Esophagus muscularis mucosa (tissue), 3 donors: ENCODE results near the gene DMWD.

Experiments
- CTCF ChIP-seq, 3 experiments: fragments of 200-600 bp in 2 of 3; fragments of 450-650 bp in 1 of 3; sonication (generic) in 2 of 3; IDR thresholded peaks; one replicate each; pipeline ENCODE4 v1.5.1; 2017 to 2019; ENCODE audit warnings: antibody characterized with exemption in 3 of 3, mild to moderate bottlenecking in 2 of 3, moderate library complexity in 1 of 3
- POLR2A ChIP-seq: fragments of 450-650 bp; IDR thresholded peaks from one replicate; pipeline ENCODE4 v1.6.1; 2017; ENCODE audit warnings: antibody characterized with exemption, moderate library complexity, mild to moderate bottlenecking, low read depth
- POLR2AphosphoS5 ChIP-seq, 2 donors: sonication (generic); formaldehyde crosslinking; IDR thresholded peaks; one replicate each; pipeline ENCODE4 v1.6.1; 2017; ENCODE audit warnings: antibody characterized with exemption in 2 of 2

- no peak for TF ChIP-seq CTCF (IDR thresholded peaks at IDR 0.05)
- no peak for TF ChIP-seq POLR2A
- no peak for TF ChIP-seq POLR2AphosphoS5 (IDR thresholded peaks at IDR 0.05)
Measured at GRCh38 chr19:45772130-45772840, 20.4 kb downstream of the DMWD start.
